K562 (cell line): ENCODE results near the gene INPP5E. TPM values are rescaled to one million over a fixed set of nuclear protein-coding genes. Genes with fewer than 3 reads are reported as not detected.
A peak's percentile ranks its signal among the peaks of the same experiment; 100 is the strongest.

Experiments used
- JUND ChIP-seq, 2 experiments: IDR thresholded peaks; 2 replicates in 1 of 2; 3 replicates in 1 of 2; pipeline ENCODE4 v1.6.1; 2011; ENCODE audit warnings: borderline replicate concordance in 2 of 2, low read depth in 2 of 2, low read length in 2 of 2, improper control_type of control experiment in 1 of 2, missing biosample characterization in 1 of 2, missing genetic modification characterization in 1 of 2, missing genetic modification reagents in 1 of 2
- MED1 ChIP-seq: sonication (generic); formaldehyde crosslinking; IDR thresholded peaks from 2 replicates; pipeline ENCODE4 v1.8.1; 2023; ENCODE audit warnings: missing genetic modification reagents, borderline replicate concordance
- POLR3A ChIP-seq: IDR thresholded peaks from 2 replicates; pipeline ENCODE4 v1.6.1; 2011; ENCODE audit warnings: borderline replicate concordance, mild to moderate bottlenecking, moderate library complexity; ENCODE audit not compliant: insufficient read length, insufficient read depth; ENCODE audit errors: extremely low read depth
- RAD21 ChIP-seq, 2 experiments: fragments of 250-450 bp in 1 of 2; fragments of 450-650 bp in 1 of 2; sonication (Bioruptor Pico) in 1 of 2; formaldehyde crosslinking in 1 of 2; IDR thresholded peaks in 1 of 2; conservative IDR thresholded peaks in 1 of 2; 2 replicates each; pipeline versions ENCODE4 v1.4.0 to v1.8.0; 2020 to 2022; ENCODE audit warnings: mild to moderate bottlenecking in 2 of 2, moderate library complexity in 1 of 2
- RBM22 ChIP-seq: fragments of 200-400 bp; formaldehyde crosslinking; IDR thresholded peaks from 2 replicates; pipeline ENCODE4 v1.6.1; 2018; ENCODE audit warnings: low read length, low read depth; ENCODE audit not compliant: poor library complexity, severe bottlenecking
- SFPQ ChIP-seq: fragments of 200-400 bp; formaldehyde crosslinking; IDR thresholded peaks from 2 replicates; pipeline ENCODE4 v1.6.1; 2017; ENCODE audit warnings: mild to moderate bottlenecking, low read depth, low read length, moderate library complexity
- SP2 ChIP-seq: IDR thresholded peaks from 2 replicates; pipeline ENCODE4 v1.6.1; 2011; ENCODE audit warnings: mild to moderate bottlenecking, low read depth, low read length, moderate library complexity; ENCODE audit not compliant: poor library complexity, severe bottlenecking; ENCODE audit errors: extremely low read depth
- SRF ChIP-seq, 2 experiments: fragments of 250-450, 450-650 bp in 1 of 2; sonication (Bioruptor Pico) in 1 of 2; sonication (generic) in 1 of 2; formaldehyde crosslinking; IDR thresholded peaks; 2 replicates each; pipeline versions ENCODE4 v1.5.0 to v1.5.1; 2020 to 2022; ENCODE audit warnings: mild to moderate bottlenecking in 1 of 2, missing genetic modification reagents in 1 of 2
- THAP7 ChIP-seq: fragments of 250-450 bp; sonication (Bioruptor Pico); IDR thresholded peaks from 2 replicates; pipeline ENCODE4 v1.5.0; 2021
- ZBTB12 ChIP-seq: fragments of 250-450 bp; sonication (Bioruptor Pico); IDR thresholded peaks from 2 replicates; pipeline ENCODE4 v1.4.0; 2020
- ZNF395 ChIP-seq: fragments of 200-800 bp; sonication (Bioruptor generic); IDR thresholded peaks from 2 replicates; pipeline ENCODE4 v1.6.1; 2017; ENCODE audit warnings: missing genetic modification characterization, missing compliant biosample characterization
- ZNF592 ChIP-seq: fragments of 450-650 bp; IDR thresholded peaks from 2 replicates; pipeline ENCODE4 v1.6.1; 2017; ENCODE audit warnings: antibody characterized with exemption, mild to moderate bottlenecking
- polyA plus RNA-seq, 8 experiments: library from polyadenylated mRNA; depleted of rRNA in 4 of 8; stranded (reverse) in 5 of 8; unstranded in 3 of 8; fragments of >200 nt; fragmentation: Nextera tagmentation in 2 of 8; fragmentation: Illumina TruSeq in 1 of 8; extraction: Ambion mirVana in 2 of 8; extraction: Trizol in 1 of 8; gene quantifications; 2 replicates each; pipeline versions ENCODE4 v1.2.1 to v1.2.3, GENCODE V29; 2011 to 2014; ENCODE audit warnings: inconsistent platforms in 1 of 8, missing spikeins in 1 of 8
- total RNA-seq, 7 experiments: library from RNA; depleted of rRNA in 6 of 7; stranded (reverse); fragments of >200 nt in 6 of 7; fragmentation: Illumina TruSeq in 2 of 7; extraction: Trizol in 2 of 7; gene quantifications; 2 replicates each; pipeline versions ENCODE4 v1.2.1 to v1.2.3, GENCODE V29; 2011 to 2021; ENCODE audit warnings: low replicate concordance in 1 of 7

INPP5E gene
- total and polyA plus RNA-seq, 9 of the 15 experiments (the other 6 are each of a cell fraction or from before 2014, with no cell fraction given): 0.38 to 17.4 (median 4.9) TPM

- TF ChIP-seq THAP7 (no peak), JUND (IDR thresholded peaks at IDR 0.05; ENCODE audit: borderline replicate concordance, low read depth, low read length) (peak; percentile 56), JUND (tag; IDR thresholded peaks at IDR 0.05; ENCODE audit: borderline replicate concordance, low read depth, low read length) (no peak), MED1 (CRISPR knock-in tag) (0 out of 2 replicates have a peak, but pooled peaks have one; percentile 42), RAD21 (CRISPR knock-in tag; conservative IDR thresholded peaks at IDR 0.05 in 1 of 2, IDR thresholded peaks at IDR 0.05 in 1 of 2) (peak; percentile 83 to 85), ZNF592 (peak; percentile 82), ZNF395 (0 out of 2 replicates have a peak, but pooled peaks have one; percentile 25), SP2 (peak; percentile 76), SRF (CRISPR knock-in tag; IDR thresholded peaks at IDR 0.05) (0 out of 4 replicates have a peak, but pooled peaks of 1 of the 2 experiments have one; percentile 9), POLR3A (no peak), SFPQ (no peak), ZBTB12 (no peak), RBM22 (peak; percentile 88)
Observed at GRCh38 chr9:136400038-136400834, 39.4 kb downstream of the INPP5E start, which contains the start of gene SNAPC4 (continued).
